ES-I3 (cell line): ENCODE data around the gene CACNG7.

Source experiments
- H3K36me3 ChIP-seq: 2 replicates; pipeline ENCODE4 v1.6.1; 2013; ENCODE audit warnings: mild to moderate bottlenecking, low read length, control low read depth, moderate library complexity; ENCODE audit not compliant: insufficient read depth
- H3K4me1 ChIP-seq: 2 replicates; pipeline ENCODE4 v1.6.1; 2013; ENCODE audit warnings: mild to moderate bottlenecking, control low read depth, low read length; ENCODE audit not compliant: insufficient read depth
- H3K9ac ChIP-seq: 2 replicates; pipeline ENCODE4 v1.6.1; 2013; ENCODE audit warnings: low read depth, mild to moderate bottlenecking, low read length, moderate library complexity
- H3K9me3 ChIP-seq: 2 replicates; pipeline ENCODE4 v1.6.1; 2013; ENCODE audit warnings: mild to moderate bottlenecking, low read length, moderate library complexity; ENCODE audit not compliant: control insufficient read depth, insufficient read depth

Gene CACNG7

GRCh38 chr19:53982611-53983010 lies 73.5 kb downstream of the CACNG7 start:
- H3K4me1 ChIP-seq, result no peaks in the 10 kb centered on the region
- no peaks in the 10 kb centered on the region for H3K9me3 ChIP-seq
- no peaks in the 10 kb centered on the region for H3K36me3 ChIP-seq
- no peak overlapping the region for H3K9ac ChIP-seq

GRCh38 chr19:53983457-53984289 lies 74.6 kb downstream of the CACNG7 start:
- Histone ChIP-seq H3K36me3 (no peaks in the 10 kb centered on the region), H3K9me3 (no peaks in the 10 kb centered on the region), H3K9ac (no peak overlapping the region; the same call in 1 of the 2 replicates), H3K4me1 (no peaks in the 10 kb centered on the region)

- Histone ChIP-seq H3K9ac (no peak overlapping the region), H3K9me3 (no peaks in the 10 kb centered on the region), H3K4me1 (no peaks in the 10 kb centered on the region; the same call in 1 of the 2 replicates), H3K36me3 (no peaks in the 10 kb centered on the region)
Measured at GRCh38 chr19:53985863-53986262, 76.8 kb downstream of the CACNG7 start.

GRCh38 chr19:53988981-53989380 lies 79.9 kb downstream of the CACNG7 start:
- no peak overlapping the region for H3K9ac ChIP-seq

GRCh38 chr19:53989600-53990533 lies 80.8 kb downstream of the CACNG7 start:
- Histone ChIP-seq H3K36me3 (no peaks in the 10 kb centered on the region), H3K9ac (no peak overlapping the region), H3K4me1 (no peaks in the 10 kb centered on the region; the same call in 1 of the 2 replicates), H3K9me3 (no peaks in the 10 kb centered on the region)

More at GRCh38 chr19:53988981-53989380, 79.9 kb downstream of the CACNG7 start:
- Histone ChIP-seq H3K9me3 (no peaks in the 10 kb centered on the region), H3K36me3 (no peaks in the 10 kb centered on the region), H3K4me1 (no peaks in the 10 kb centered on the region; the same call in 1 of the 2 replicates)

GRCh38 chr19:53991224-53992113 lies 82.4 kb downstream of the CACNG7 start, which contains the start of gene CACNG6:
CACNG6 (plus strand) TSS chr19:53991637; CDS start chr19:53992878, 1,241 bp downstream.
- peak within 1 kb of the TSS; percentile 54 for H3K9ac ChIP-seq
- H3K9me3 ChIP-seq, result no peaks in the 10 kb centered on the region
- H3K36me3 ChIP-seq, result no peaks in the 10 kb centered on the region
- H3K4me1 ChIP-seq, result no peaks in the 10 kb centered on the region; the same call in 1 of the 2 replicates

- H3K9ac ChIP-seq, result peak overlapping the region; percentile 54; the same call in 1 of the 2 replicates
- no peaks in the 10 kb centered on the region for H3K9me3 ChIP-seq
- H3K36me3 ChIP-seq, result no peaks in the 10 kb centered on the region
- H3K4me1 ChIP-seq, result no peaks in the 10 kb centered on the region; the same call in 1 of the 2 replicates
Measured at GRCh38 chr19:53992211-53992610, 83.1 kb downstream of the CACNG7 start.

GRCh38 chr19:53992815-53993214 lies 83.7 kb downstream of the CACNG7 start:
- no peaks in the 10 kb centered on the region for H3K36me3 ChIP-seq
- H3K4me1 ChIP-seq, result peaks cover under 1% of the 10 kb centered on the region; the same call in 1 of the 2 replicates
- no peak overlapping the region for H3K9ac ChIP-seq
- no peaks in the 10 kb centered on the region for H3K9me3 ChIP-seq

GRCh38 chr19:53993448-53993847 lies 84.4 kb downstream of the CACNG7 start:
- Histone ChIP-seq H3K36me3 (no peaks in the 10 kb centered on the region), H3K4me1 (peaks cover 5% of the 10 kb centered on the region), H3K9me3 (no peaks in the 10 kb centered on the region), H3K9ac (no peak overlapping the region)
